ENCODE results near the gene ITGAE.

DNA sequence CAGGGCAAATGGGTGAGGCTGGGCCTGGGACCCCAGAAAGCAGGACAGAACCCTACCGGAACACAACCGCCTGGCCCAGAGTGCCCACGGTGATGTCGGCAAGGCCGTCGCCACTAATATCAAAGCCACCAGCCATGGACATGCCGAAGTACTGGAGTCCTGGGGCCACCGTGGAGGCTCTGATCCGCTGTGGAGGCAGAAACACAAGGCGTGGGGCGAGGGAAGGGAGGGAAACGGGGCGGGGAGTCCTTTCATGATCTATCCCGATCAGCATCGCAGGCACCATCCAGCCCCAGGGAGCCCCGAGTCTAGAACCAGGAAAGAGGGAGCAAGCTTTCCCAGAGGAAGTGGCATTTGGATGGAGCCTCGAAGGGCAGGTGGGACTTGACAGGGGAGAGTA, 50.7 kb downstream of the ITGAE start:
- TF ChIP-seq, protein P1, sequence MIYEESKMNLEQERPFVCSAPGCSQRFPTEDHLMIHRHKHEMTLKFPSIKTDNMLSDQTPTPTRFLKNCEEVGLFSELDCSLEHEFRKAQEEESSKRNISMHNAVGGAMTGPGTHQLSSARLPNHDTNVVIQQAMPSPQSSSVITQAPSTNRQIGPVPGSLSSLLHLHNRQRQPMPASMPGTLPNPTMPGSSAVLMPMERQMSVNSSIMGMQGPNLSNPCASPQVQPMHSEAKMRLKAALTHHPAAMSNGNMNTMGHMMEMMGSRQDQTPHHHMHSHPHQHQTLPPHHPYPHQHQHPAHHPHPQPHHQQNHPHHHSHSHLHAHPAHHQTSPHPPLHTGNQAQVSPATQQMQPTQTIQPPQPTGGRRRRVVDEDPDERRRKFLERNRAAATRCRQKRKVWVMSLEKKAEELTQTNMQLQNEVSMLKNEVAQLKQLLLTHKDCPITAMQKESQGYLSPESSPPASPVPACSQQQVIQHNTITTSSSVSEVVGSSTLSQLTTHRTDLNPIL (CRISPR knock-in tag; IDR thresholded peaks at IDR 0.05; ENCODE audit: low read depth), result no peak
- TF ChIP-seq GLIS3 (CRISPR knock-in tag; IDR thresholded peaks at IDR 0.05), result no peak
- TF ChIP-seq BACH2 (CRISPR knock-in tag; IDR thresholded peaks at IDR 0.05; ENCODE audit: borderline replicate concordance), result no peak
